NCI-H69 (cell line): ENCODE results near the gene DPEP1.

Source experiments
- DNase-seq: peaks from one replicate; lab custom pipeline; 2025; lab: John Stamatoyannopoulos, UW

The DPEP1 gene

DNA sequence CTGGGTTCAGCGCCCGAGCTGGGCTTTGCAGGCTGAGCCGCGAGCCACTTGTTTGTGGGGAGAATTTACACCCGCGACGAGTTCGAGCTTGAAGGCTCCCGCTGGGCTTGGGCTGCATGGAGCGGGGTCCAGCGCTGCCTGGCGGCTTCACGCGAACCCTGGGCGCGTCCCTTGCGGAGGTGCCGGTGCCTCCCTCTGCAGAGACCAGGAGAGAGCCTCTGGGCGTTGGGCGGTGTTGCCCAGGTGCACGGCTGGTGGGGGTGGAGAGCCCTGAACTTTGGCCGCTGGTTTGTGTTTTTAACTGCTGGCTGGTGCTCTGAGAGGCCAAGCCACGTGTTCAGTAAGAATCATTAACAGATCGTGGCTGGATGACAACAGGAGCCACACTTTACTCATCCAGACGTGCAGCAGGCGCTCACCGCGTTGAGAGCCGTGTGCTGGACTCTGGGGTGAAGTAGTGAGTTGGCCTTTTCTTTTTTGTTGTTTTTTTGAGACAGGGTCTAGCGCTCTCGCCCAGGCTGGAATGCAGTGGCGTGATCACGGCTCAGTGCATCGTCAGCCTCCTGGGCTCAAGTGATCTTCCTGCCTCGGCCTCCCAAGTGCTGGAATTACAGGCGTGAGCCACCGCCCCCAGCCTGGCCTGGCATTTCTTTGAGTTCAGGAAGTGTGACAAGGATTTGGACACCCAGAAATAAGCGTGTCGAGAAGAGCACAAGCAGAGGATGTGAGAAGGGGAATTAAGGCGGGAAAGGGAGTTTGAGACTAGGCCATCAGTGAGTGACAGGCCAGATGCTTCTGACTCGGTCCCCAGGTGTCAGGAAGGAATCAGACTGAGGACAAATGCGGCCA, 73.9 kb downstream of the DPEP1 start:
- peak; percentile 68 for DNase-seq
